ENCODE measurements around the gene NT5M.

GRCh38 chr17:17353625-17354484 lies 50.7 kb downstream of the NT5M start:
- TF ChIP-seq USF2 (CRISPR knock-in tag; IDR thresholded peaks at IDR 0.05), result no peak
- TF ChIP-seq CTCF (IDR thresholded peaks at IDR 0.05 in 2 of 3, conservative IDR thresholded peaks at IDR 0.05 in 1 of 3; ENCODE audit: insufficient read depth in 2 of 3, low read depth in 1 of 3, low read length in 3 of 3), result no peak
- TF ChIP-seq TCF7L2 (IDR thresholded peaks at IDR 0.05; ENCODE audit: low read depth, low read length), result no peak
- TF ChIP-seq ZNF644 (tag; IDR thresholded peaks at IDR 0.05; ENCODE audit: low read depth), result no peak
- no peak for TF ChIP-seq GATA2 (CRISPR knock-in tag; IDR thresholded peaks at IDR 0.05)
- no peak for TF ChIP-seq USF1 (CRISPR knock-in tag; IDR thresholded peaks at IDR 0.05)
- TF ChIP-seq CHD1 (IDR thresholded peaks at IDR 0.05; ENCODE audit: low read length), result no peak
- TF ChIP-seq SMAD4 (CRISPR knock-in tag; conservative IDR thresholded peaks at IDR 0.05), result no peak
- TF ChIP-seq HNRNPH1 (optimal IDR thresholded peaks at IDR 0.05; ENCODE audit: low read depth, low read length), result no peak
- no peak for TF ChIP-seq ZFX (CRISPR knock-in tag; IDR thresholded peaks at IDR 0.05)
- no peak for TF ChIP-seq NBN (IDR thresholded peaks at IDR 0.05; ENCODE audit: low read depth)
- no peak for TF ChIP-seq MAX (CRISPR knock-in tag; IDR thresholded peaks at IDR 0.05)

All from K562 (cell line).